Sigmoid colon (tissue), 4 donors: Measurements from ENCODE around the gene ADK.

ENCODE experiments used
- EP300 ChIP-seq, 4 donors: sonication (generic); formaldehyde crosslinking; IDR thresholded peaks; one replicate each; pipeline ENCODE4 v1.6.1; 2017; ENCODE audit warnings: antibody characterized with exemption in 4 of 4
- TF ChIP-seq, protein P1 (sequence below), 4 experiments: fragments of 450-650 bp in 3 of 4; fragments of 200-600 bp in 1 of 4; IDR thresholded peaks; one replicate each; pipeline ENCODE4 v1.5.1; 2016 to 2019; ENCODE audit warnings: antibody characterized with exemption in 4 of 4, mild to moderate bottlenecking in 3 of 4, moderate library complexity in 2 of 4

DNA sequence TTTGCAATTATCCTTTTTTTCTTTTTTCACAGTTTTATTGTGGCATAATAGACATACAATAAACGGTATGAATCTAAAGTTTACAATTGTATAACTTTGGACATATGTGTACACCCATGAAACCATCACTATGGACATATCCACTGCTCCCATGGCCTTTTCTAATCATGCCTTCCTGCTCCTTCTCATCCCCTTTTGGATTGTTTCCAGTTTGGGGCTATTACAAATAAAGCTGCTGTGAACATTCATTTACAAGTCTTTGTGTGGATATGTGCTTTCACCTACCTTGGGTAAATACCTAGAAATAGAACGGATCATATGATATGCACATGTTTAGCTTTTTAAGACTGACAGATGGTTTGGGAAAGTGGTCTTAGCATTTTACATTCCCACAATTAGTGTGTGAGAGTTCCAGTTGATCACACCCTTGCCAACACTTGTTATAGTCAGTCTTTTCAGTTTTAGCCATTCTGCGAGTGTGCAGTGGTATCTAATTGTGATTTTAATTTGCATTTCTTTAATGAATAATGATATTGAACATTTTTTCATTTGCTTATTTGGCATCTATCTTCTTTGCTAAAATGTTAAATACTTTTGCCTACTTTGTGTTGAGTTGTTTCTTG, 554.4 kb downstream of the ADK start:
- TF ChIP-seq EP300 (IDR thresholded peaks at IDR 0.05) = no peak
- TF ChIP-seq, protein P1, sequence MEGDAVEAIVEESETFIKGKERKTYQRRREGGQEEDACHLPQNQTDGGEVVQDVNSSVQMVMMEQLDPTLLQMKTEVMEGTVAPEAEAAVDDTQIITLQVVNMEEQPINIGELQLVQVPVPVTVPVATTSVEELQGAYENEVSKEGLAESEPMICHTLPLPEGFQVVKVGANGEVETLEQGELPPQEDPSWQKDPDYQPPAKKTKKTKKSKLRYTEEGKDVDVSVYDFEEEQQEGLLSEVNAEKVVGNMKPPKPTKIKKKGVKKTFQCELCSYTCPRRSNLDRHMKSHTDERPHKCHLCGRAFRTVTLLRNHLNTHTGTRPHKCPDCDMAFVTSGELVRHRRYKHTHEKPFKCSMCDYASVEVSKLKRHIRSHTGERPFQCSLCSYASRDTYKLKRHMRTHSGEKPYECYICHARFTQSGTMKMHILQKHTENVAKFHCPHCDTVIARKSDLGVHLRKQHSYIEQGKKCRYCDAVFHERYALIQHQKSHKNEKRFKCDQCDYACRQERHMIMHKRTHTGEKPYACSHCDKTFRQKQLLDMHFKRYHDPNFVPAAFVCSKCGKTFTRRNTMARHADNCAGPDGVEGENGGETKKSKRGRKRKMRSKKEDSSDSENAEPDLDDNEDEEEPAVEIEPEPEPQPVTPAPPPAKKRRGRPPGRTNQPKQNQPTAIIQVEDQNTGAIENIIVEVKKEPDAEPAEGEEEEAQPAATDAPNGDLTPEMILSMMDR (IDR thresholded peaks at IDR 0.05) = no peak
